HepG2 (cell line): ENCODE measurements around the gene SMURF1.

ENCODE experiments used
- POLR2A ChIP-seq, 2 experiments: IDR thresholded peaks; 2 replicates each; pipeline ENCODE4 v1.6.1; 2011; ENCODE audit warnings: low read depth in 2 of 2, low read length in 2 of 2, mild to moderate bottlenecking in 1 of 2, moderate library complexity in 1 of 2; ENCODE audit not compliant: insufficient read depth in 1 of 2
- YEATS2 ChIP-seq: sonication (generic); formaldehyde crosslinking; IDR thresholded peaks from 2 replicates; pipeline ENCODE4 v1.4.0; 2020; ENCODE audit warnings: missing genetic modification reagents, borderline replicate concordance
- ZBTB3 ChIP-seq: sonication (generic); formaldehyde crosslinking; IDR thresholded peaks from 2 replicates; pipeline ENCODE4 v1.4.0; 2020; ENCODE audit warnings: low read depth, mild to moderate bottlenecking, moderate library complexity, missing genetic modification reagents, borderline replicate concordance
- TF ChIP-seq, protein P1 (sequence below): sonication (generic); formaldehyde crosslinking; IDR thresholded peaks from 2 replicates; pipeline ENCODE4 v1.5.0; 2020; ENCODE audit warnings: missing genetic modification reagents
- TF ChIP-seq, protein P2 (sequence below): sonication (generic); formaldehyde crosslinking; conservative IDR thresholded peaks from 2 replicates; pipeline ENCODE4 v1.4.0; 2020; ENCODE audit warnings: missing genetic modification reagents

DNA sequence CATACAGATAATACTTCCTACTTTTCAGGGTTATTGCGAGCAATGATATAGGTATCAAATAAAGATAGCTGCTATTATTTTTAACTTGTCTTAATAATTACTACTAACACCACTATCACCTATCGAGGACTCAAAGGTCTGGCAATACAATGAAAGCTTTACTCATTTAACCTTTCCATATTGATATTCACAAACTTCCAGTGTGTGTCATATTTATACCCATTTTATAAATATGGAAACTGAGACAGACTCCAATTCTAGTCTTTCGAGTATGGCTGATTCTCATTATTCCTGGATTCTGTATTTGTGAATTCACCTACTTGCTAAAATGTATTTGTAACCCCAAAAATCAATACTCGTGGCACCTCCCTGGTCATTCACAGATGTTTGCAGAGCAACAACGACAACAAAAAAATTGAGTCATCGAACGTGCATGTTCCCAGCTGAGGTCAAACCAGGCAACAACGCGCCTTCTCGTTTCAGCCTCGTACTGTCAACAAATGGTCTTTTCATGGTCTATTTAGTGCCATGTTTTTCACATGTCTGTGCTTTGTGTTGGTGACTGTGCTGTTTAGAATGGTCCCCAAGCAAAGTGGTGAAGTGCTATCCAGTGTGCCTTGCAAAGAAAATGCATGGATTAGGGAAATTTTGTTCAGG lies 51.7 kb downstream of the SMURF1 start:
- TF ChIP-seq, protein P1, sequence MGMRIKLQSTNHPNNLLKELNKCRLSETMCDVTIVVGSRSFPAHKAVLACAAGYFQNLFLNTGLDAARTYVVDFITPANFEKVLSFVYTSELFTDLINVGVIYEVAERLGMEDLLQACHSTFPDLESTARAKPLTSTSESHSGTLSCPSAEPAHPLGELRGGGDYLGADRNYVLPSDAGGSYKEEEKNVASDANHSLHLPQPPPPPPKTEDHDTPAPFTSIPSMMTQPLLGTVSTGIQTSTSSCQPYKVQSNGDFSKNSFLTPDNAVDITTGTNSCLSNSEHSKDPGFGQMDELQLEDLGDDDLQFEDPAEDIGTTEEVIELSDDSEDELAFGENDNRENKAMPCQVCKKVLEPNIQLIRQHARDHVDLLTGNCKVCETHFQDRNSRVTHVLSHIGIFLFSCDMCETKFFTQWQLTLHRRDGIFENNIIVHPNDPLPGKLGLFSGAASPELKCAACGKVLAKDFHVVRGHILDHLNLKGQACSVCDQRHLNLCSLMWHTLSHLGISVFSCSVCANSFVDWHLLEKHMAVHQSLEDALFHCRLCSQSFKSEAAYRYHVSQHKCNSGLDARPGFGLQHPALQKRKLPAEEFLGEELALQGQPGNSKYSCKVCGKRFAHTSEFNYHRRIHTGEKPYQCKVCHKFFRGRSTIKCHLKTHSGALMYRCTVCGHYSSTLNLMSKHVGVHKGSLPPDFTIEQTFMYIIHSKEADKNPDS = no peak
- no peak; a peak in 1 of 4 replicates for TF ChIP-seq POLR2A (IDR thresholded peaks at IDR 0.05; ENCODE audit: insufficient read depth in 1 of 2, low read depth in 2 of 2, low read length in 2 of 2)
- TF ChIP-seq YEATS2 (CRISPR knock-in tag) = peak; percentile 30; the same call in 1 of the 2 replicates
- TF ChIP-seq, protein P2, sequence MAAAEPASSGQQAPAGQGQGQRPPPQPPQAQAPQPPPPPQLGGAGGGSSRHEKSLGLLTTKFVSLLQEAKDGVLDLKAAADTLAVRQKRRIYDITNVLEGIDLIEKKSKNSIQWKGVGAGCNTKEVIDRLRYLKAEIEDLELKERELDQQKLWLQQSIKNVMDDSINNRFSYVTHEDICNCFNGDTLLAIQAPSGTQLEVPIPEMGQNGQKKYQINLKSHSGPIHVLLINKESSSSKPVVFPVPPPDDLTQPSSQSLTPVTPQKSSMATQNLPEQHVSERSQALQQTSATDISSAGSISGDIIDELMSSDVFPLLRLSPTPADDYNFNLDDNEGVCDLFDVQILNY (CRISPR knock-in tag) = no peak
- no peak for TF ChIP-seq ZBTB3 (CRISPR knock-in tag)
